GM19395 (cell line): ENCODE measurements around the gene SOX2.

Source experiments
- ATAC-seq: cut with Tn5 transposase; IDR thresholded peaks from one replicate; pipeline ENCODE4 v1.9.1; 2021; ENCODE audit warnings: mild to moderate bottlenecking, moderate library complexity; ENCODE audit not compliant: unreplicated experiment

SOX2 gene

GRCh38 chr3:181703601-181704420 is 7.9 kb upstream of the SOX2 start:
- ATAC-seq: no peak

- no peak for ATAC-seq
Measured at GRCh38 chr3:181704421-181705085, 7.2 kb upstream of the SOX2 start.

- ATAC-seq: no peak
Measured at GRCh38 chr3:181705086-181705480, 6.6 kb upstream of the SOX2 start.

GRCh38 chr3:181707980-181708379 is 3.7 kb upstream of the SOX2 start:
- no peak for ATAC-seq

GRCh38 chr3:181709537-181710279 is 2.0 kb upstream of the SOX2 start:
- peak; percentile 56 for ATAC-seq

GRCh38 chr3:181710345-181711291 is 1.1 kb upstream of the SOX2 start:
- no peak for ATAC-seq

GRCh38 chr3:181712226-181712552 is 464 bp downstream of the SOX2 start:
- ATAC-seq: no peak

GRCh38 chr3:181712553-181713279 is 991 bp downstream of the SOX2 start:
- no peak for ATAC-seq

- no peak for ATAC-seq
Measured at GRCh38 chr3:181713280-181713647, 1.5 kb downstream of the SOX2 start.

GRCh38 chr3:181713676-181714612 is 2.2 kb downstream of the SOX2 start:
- ATAC-seq: no peak

GRCh38 chr3:181715571-181716340 is 4.0 kb downstream of the SOX2 start:
- no peak for ATAC-seq

GRCh38 chr3:181716966-181717365 is 5.2 kb downstream of the SOX2 start:
- no peak for ATAC-seq

GRCh38 chr3:181717549-181718171 is 5.9 kb downstream of the SOX2 start:
- no peak for ATAC-seq

GRCh38 chr3:181718369-181718768 is 6.6 kb downstream of the SOX2 start:
- no peak for ATAC-seq

- ATAC-seq: no peak
Measured at GRCh38 chr3:181718987-181719911, 7.5 kb downstream of the SOX2 start.

- ATAC-seq: no peak
Measured at GRCh38 chr3:181719991-181720680, 8.4 kb downstream of the SOX2 start.
